IgD-negative memory B cell (primary cell): ENCODE measurements around the gene PXK. TPM values are rescaled to one million over a fixed set of nuclear protein-coding genes. Genes with fewer than 3 reads are reported as not detected.

Source experiments
- H3K27ac Mint-ChIP-seq, 3 donors: one replicate each; pipeline ENCODE4 v1.8.0; 2020 to 2022; ENCODE audit warnings: mild to moderate bottlenecking in 3 of 3, mixed read lengths in 3 of 3, moderate library complexity in 1 of 3
- H3K27me3 Mint-ChIP-seq: one replicate; pipeline ENCODE4 v1.8.0; 2021; ENCODE audit warnings: mixed read lengths
- H3K36me3 Mint-ChIP-seq: one replicate; pipeline ENCODE4 v1.8.0; 2020; ENCODE audit warnings: mild to moderate bottlenecking, mixed read lengths
- H3K4me1 Mint-ChIP-seq, 3 donors: one replicate each; pipeline ENCODE4 v1.8.0; 2020 to 2022; ENCODE audit warnings: mixed read lengths in 3 of 3, mild to moderate bottlenecking in 1 of 3
- H3K4me3 Mint-ChIP-seq, 4 donors: one replicate each; pipeline ENCODE4 v1.8.0; 2020 to 2022; ENCODE audit warnings: mild to moderate bottlenecking in 4 of 4, mixed read lengths in 4 of 4, moderate library complexity in 3 of 4
- H3K9me3 Mint-ChIP-seq, 3 donors: one replicate each; pipeline ENCODE4 v1.8.0; 2020 to 2021; ENCODE audit warnings: mixed read lengths in 3 of 3, mild to moderate bottlenecking in 1 of 3
- polyA plus RNA-seq: library from polyadenylated mRNA; unstranded; fragments of 300-500 nt; fragmentation: Illumina TruSeq; gene quantifications from one replicate; pipeline ENCODE4 v1.2.3, GENCODE V29; 2021

The PXK gene
- polyA plus RNA-seq, 1 donor from 2014 or later: 92.3 TPM

DNA sequence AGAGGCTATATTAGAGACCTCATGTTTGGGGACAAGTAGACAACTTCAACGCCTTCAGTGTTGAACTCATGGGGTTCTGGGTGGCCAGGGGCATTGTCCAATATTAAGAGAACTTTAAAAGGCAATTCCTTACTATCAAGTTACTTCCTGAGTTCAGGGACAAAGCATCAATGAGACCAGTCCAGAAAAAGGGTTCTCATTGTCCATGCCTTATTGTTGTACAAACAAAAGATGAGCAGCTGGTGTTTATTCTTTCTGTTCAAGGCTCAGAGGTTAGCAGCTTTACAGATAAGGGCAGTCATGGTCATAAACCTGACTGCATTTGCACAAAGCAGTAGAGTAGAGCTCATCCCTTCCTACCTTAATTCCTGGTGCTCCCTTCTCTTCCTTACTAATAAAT is 119.5 kb downstream of the PXK start:
- H3K9me3 Mint-ChIP-seq: peaks cover 2 to 30% (median 17%) of the 10 kb centered on the region in 3 donors
- no peaks in the 10 kb centered on the region for H3K4me1 Mint-ChIP-seq
- no peak overlapping the region for H3K27ac Mint-ChIP-seq
- H3K36me3 Mint-ChIP-seq: peaks cover 12% of the 10 kb centered on the region
- H3K4me3 Mint-ChIP-seq: no peak overlapping the region
- H3K27me3 Mint-ChIP-seq: no peaks in the 10 kb centered on the region

GRCh38 chr3:58459160-58459559 is 126.5 kb downstream of the PXK start:
- H3K9me3 Mint-ChIP-seq: peaks cover 2 to 19% (median 17%) of the 10 kb centered on the region in 3 donors
- no peak overlapping the region for H3K27ac Mint-ChIP-seq
- H3K4me1 Mint-ChIP-seq: peaks cover 5 to 6% (median 5%) of the 10 kb centered on the region in 3 donors
- H3K27me3 Mint-ChIP-seq: no peaks in the 10 kb centered on the region
- H3K4me3 Mint-ChIP-seq: no peak overlapping the region
- H3K36me3 Mint-ChIP-seq: peaks cover 8% of the 10 kb centered on the region

DNA sequence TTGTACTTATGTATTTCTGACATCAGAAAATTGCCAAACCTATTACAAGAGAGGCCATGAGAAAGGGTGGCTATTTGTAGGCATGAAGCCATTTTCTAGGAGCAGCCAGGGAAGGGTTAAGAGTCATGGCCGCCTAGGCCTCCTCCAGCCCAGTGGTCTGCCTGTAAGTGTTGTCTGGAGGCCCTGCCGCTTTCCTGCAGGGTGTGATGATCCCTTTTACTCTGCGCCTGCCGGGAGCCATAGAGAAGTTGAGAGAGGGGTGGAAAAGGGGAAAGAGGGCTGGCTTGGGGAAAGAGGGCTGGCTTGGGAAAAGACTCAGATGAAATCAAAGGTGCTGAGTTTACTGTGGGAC is 130.1 kb downstream of the PXK start:
- Mint-ChIP-seq H3K4me3 (no peak overlapping the region), H3K27ac (peak overlapping the region in 1 of 3 donors; percentile 57), H3K36me3 (no peaks in the 10 kb centered on the region), H3K27me3 (no peaks in the 10 kb centered on the region), H3K9me3 (peaks cover 0 to 4% (median 0%) of the 10 kb centered on the region in 3 donors), H3K4me1 (peaks cover 5 to 7% (median 6%) of the 10 kb centered on the region in 3 donors)

- no peaks in the 10 kb centered on the region for H3K36me3 Mint-ChIP-seq
- no peaks in the 10 kb centered on the region for H3K27me3 Mint-ChIP-seq
- peak overlapping the region in 1 of 4 donors; percentile 79 for H3K4me3 Mint-ChIP-seq
- peak overlapping the region in 2 of 3 donors; percentile 46 to 57 for H3K27ac Mint-ChIP-seq
- peaks cover 5 to 7% (median 6%) of the 10 kb centered on the region in 3 donors for H3K4me1 Mint-ChIP-seq
- H3K9me3 Mint-ChIP-seq: peaks cover 0 to 4% (median 0%) of the 10 kb centered on the region in 3 donors
These were observed 130.7 kb downstream of the PXK start for GRCh38 chr3:58463181-58463941.

DNA sequence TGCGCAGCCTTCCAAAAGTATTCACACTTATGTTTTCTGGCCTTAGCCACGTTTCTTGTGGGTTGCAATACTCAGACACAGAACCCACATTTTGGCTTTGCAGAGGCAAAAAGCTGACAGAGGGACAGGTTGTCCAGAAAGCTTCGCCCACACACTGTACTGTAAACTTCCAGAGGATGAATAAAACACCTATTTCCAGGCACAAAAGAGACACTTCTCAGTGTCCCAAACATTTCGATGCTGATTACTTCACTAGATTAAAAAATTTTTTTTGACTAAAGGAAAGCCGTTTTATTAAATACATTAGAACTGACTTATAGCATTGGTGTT is 131.2 kb downstream of the PXK start:
- Mint-ChIP-seq H3K27ac (peak overlapping the region in 1 of 3 donors; percentile 19), H3K27me3 (no peaks in the 10 kb centered on the region), H3K4me1 (peaks cover 5 to 7% (median 6%) of the 10 kb centered on the region in 3 donors), H3K36me3 (no peaks in the 10 kb centered on the region), H3K4me3 (peak overlapping the region in 1 of 4 donors; percentile 79), H3K9me3 (peaks cover 0 to 4% (median 0%) of the 10 kb centered on the region in 3 donors)

GRCh38 chr3:58464866-58465265 is 132.2 kb downstream of the PXK start:
- H3K4me1 Mint-ChIP-seq: peaks cover 5 to 7% (median 6%) of the 10 kb centered on the region in 3 donors
- H3K27ac Mint-ChIP-seq: no peak overlapping the region
- no peaks in the 10 kb centered on the region for H3K9me3 Mint-ChIP-seq
- H3K27me3 Mint-ChIP-seq: no peaks in the 10 kb centered on the region
- H3K4me3 Mint-ChIP-seq: no peak overlapping the region
- no peaks in the 10 kb centered on the region for H3K36me3 Mint-ChIP-seq

- no peak overlapping the region for H3K27ac Mint-ChIP-seq
These were observed 134.3 kb downstream of the PXK start for GRCh38 chr3:58466899-58467563.

DNA sequence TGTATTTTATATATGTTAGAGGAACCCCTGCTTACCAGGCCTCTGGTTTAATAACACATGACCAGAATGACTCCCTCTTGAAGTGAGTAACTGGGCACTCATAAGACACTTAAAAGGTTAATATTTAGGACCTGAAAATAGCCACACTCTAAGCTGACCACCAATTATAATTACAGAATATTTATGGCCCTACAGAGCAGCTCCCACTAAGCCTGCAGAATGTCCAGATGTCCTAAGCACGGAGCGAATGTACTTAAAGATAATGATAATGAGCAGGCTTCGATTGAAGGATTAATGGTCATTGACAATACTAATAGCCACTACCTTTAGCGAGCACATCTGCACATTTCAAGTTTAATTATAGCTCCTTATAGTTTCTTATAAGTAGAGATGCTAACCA is 136.4 kb downstream of the PXK start:
- H3K27me3 Mint-ChIP-seq: no peaks in the 10 kb centered on the region

More at GRCh38 chr3:58466899-58467563, 134.3 kb downstream of the PXK start:
- no peak overlapping the region for H3K4me3 Mint-ChIP-seq
- no peaks in the 10 kb centered on the region for H3K36me3 Mint-ChIP-seq
- no peaks in the 10 kb centered on the region for H3K27me3 Mint-ChIP-seq
- peaks cover 6 to 8% (median 7%) of the 10 kb centered on the region in 3 donors for H3K4me1 Mint-ChIP-seq
- no peaks in the 10 kb centered on the region for H3K9me3 Mint-ChIP-seq

DNA sequence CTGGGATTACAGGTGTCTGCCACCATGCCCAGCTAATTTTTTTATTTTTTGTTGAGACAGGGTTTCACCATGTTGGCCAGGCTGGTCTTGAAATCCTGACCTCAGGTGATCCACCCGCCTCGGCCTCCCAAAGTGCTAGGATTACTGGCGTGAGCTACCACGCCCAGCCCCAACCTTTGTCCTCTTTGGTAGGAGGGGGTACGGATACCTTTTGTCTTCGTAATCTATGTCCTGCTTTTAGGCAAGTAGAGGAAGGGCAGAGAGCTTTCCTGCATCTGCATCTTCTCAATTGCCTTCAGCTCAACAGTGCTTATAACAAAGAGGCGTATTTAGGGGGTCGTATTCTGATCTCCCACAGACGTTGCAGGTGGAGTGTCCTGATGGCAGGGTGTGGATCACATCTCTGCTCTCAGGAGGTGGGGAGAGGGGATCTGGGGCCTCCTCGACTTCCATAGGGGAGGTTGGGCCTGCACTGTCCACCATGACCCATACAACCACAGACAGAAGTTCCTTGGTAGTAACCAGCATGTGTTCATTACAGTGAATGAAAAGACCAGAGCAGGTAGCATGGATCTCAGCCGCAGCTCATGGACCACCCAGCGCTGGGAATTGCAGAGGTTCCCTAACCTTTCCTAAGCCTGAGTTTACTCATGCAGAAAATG is 137.8 kb downstream of the PXK start:
- Mint-ChIP-seq H3K9me3 (no peaks in the 10 kb centered on the region), H3K4me3 (peak overlapping the region in 1 of 4 donors; percentile 28), H3K27me3 (no peaks in the 10 kb centered on the region), H3K4me1 (peaks cover 14 to 21% (median 20%) of the 10 kb centered on the region in 3 donors), H3K27ac (no peak overlapping the region), H3K36me3 (peaks cover 2% of the 10 kb centered on the region)

More for the DNA sequence above, 136.4 kb downstream of the PXK start:
- Mint-ChIP-seq H3K4me3 (no peak overlapping the region), H3K9me3 (no peaks in the 10 kb centered on the region), H3K27ac (peak overlapping the region in 1 of 3 donors; percentile 81), H3K4me1 (peaks cover 1 to 7% (median 7%) of the 10 kb centered on the region in 3 donors), H3K36me3 (peaks cover 2% of the 10 kb centered on the region)

DNA sequence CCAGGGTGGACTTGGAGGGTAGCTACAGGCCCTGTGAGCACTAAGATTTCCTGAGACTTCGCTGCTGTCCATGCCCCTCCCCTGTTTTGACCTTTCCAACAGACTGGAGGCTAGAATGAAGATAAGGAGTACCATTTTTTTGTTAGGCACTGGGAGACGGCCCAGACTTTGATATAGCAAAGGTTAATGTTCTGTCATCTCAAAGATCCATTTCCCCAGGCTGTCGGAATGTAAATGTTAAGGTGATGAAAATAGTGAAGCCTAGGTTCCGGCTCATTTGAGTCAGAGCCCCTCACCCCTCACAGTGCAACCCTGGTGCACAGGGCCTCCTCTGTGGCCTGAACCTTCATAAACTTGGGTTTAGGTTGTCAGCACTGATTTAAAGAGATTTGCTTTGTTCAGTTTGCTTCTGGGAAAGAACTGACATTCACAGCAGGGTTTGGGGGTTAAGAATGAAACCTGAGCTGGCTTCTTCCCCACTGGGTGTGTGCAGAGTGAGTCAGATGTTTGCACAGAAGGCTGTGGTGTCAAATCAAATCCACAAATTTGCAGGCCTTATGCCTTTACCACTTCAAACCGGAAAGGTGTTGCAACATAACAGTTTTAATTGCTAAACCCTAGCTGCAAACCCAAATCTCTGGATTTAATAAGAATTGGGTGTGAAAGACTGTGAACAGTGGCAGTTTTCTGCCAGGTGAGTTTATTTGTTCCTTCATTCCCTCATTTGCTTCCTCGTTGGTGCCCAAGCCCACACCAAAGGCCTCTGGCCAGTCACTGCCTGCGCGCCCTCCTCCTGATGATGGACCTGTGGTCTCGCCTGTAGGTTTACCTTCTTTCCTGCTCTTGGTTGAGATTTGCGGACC is 138.6 kb downstream of the PXK start:
- Mint-ChIP-seq H3K4me3 (no peak overlapping the region), H3K4me1 (peaks cover 14 to 22% (median 20%) of the 10 kb centered on the region in 3 donors), H3K27ac (no peak overlapping the region), H3K9me3 (no peaks in the 10 kb centered on the region), H3K27me3 (no peaks in the 10 kb centered on the region), H3K36me3 (peaks cover 2% of the 10 kb centered on the region)

DNA sequence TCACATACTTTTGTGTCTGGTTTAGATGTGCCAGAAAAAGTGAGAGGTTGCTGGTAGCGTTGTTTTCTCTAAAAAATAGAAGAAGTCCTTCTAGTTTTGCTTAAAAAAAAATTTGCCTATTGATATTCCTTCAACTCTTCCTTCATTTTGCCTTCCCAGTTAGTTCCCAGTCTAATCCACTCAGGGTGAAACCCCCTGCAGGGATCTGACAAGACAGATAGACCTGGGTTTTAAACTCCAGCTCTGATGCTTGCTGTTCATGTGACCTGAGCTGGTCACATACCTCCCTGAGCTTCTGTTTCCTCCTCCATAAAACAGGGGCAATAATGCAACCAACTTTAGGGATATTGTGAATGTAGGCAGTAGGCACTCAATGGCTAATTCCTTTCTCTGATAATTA is 140.6 kb downstream of the PXK start:
- H3K36me3 Mint-ChIP-seq: peaks cover 2% of the 10 kb centered on the region
- peak overlapping the region in 1 of 3 donors; percentile 61 for H3K27ac Mint-ChIP-seq
- peaks cover 19 to 23% (median 23%) of the 10 kb centered on the region in 3 donors for H3K4me1 Mint-ChIP-seq
- H3K4me3 Mint-ChIP-seq: no peak overlapping the region
- no peaks in the 10 kb centered on the region for H3K9me3 Mint-ChIP-seq
- H3K27me3 Mint-ChIP-seq: no peaks in the 10 kb centered on the region

DNA sequence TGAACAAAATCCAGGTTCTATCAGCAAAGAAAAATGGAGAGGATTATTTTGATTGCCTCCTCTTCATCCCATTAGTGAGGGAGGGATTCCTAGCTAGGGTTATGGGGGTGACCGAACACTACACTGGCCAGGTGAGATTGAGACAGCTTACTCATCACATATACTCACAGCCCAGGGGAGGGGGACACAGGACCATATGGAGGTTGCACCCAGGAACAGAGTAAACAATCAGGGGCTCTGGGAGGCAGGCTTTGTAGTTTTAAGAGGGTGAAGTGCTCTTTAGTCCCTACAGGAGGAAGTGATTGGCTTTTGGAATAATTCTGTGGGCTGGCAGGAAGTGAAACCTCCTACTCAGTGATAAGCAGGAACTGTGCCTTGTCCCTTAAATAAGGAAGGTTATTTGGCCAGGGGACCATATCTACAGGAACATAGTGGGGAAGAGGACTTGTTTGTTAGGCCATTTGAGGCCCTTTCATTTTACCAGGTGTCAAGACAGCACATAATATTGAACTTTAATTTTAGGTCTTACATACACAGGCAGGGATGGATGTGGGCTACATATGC is 141.7 kb downstream of the PXK start:
- peak overlapping the region in 2 of 4 donors; percentile 49 to 91 for H3K4me3 Mint-ChIP-seq

GRCh38 chr3:58474967-58475578 is 142.4 kb downstream of the PXK start:
- H3K4me1 Mint-ChIP-seq: peaks cover 19 to 24% (median 24%) of the 10 kb centered on the region in 3 donors
- peak overlapping the region; percentile 3 to 79 (median 28) for H3K27ac Mint-ChIP-seq
- peak overlapping the region; percentile 1 to 91 (median 34) for H3K4me3 Mint-ChIP-seq
- H3K9me3 Mint-ChIP-seq: peaks cover 0 to 3% (median 0%) of the 10 kb centered on the region in 3 donors
- H3K36me3 Mint-ChIP-seq: peaks cover 3% of the 10 kb centered on the region
- H3K27me3 Mint-ChIP-seq: no peaks in the 10 kb centered on the region

More for the DNA sequence above, 141.7 kb downstream of the PXK start:
- Mint-ChIP-seq H3K9me3 (peaks cover 0 to 1% (median 0%) of the 10 kb centered on the region in 3 donors), H3K4me1 (peaks cover 19 to 24% (median 24%) of the 10 kb centered on the region in 3 donors), H3K36me3 (peaks cover 3% of the 10 kb centered on the region), H3K27ac (peak overlapping the region; percentile 12 to 79 (median 20)), H3K27me3 (no peaks in the 10 kb centered on the region)
